Glomerular endothelial cell (primary cell): ENCODE measurements around the gene TANC1. TPM values are rescaled to one million over a fixed set of nuclear protein-coding genes. Genes with fewer than 3 reads are reported as not detected.

Experiments used
- DNase-seq: peaks from one replicate; pipeline ENCODE4 v3.0.0-alpha.2; 2011; ENCODE audit warnings: low read depth, low spot score; ENCODE audit errors: extremely low read depth
- total RNA-seq: library from RNA; depleted of rRNA; stranded (reverse); fragments of >200 nt; gene quantifications from 2 replicates; pipeline ENCODE4 v1.2.3, GENCODE V29; 2015

Gene TANC1
- total RNA-seq, 1 donor from 2014 or later = 103 TPM

- DNase-seq = no peak
These were observed 275.1 kb downstream of the TANC1 start for GRCh38 chr2:159243529-159243928.

GRCh38 chr2:159246325-159246988, 278.0 kb downstream of the TANC1 start:
- DNase-seq = no peak

- DNase-seq = peak; percentile 71
These were observed 281.7 kb downstream of the TANC1 start for GRCh38 chr2:159249990-159250715.

- no peak for DNase-seq
These were observed 283.1 kb downstream of the TANC1 start for GRCh38 chr2:159251296-159252173.

GRCh38 chr2:159252905-159253304, 284.5 kb downstream of the TANC1 start:
- DNase-seq = no peak

GRCh38 chr2:159256159-159256558, 287.7 kb downstream of the TANC1 start:
- DNase-seq = no peak

GRCh38 chr2:159262226-159262625, 293.8 kb downstream of the TANC1 start:
- DNase-seq = no peak

- no peak for DNase-seq
These were observed 294.5 kb downstream of the TANC1 start for GRCh38 chr2:159262904-159263303.

- no peak for DNase-seq
These were observed 296.7 kb downstream of the TANC1 start for GRCh38 chr2:159265171-159265576.

GRCh38 chr2:159266554-159266953, 298.1 kb downstream of the TANC1 start:
- DNase-seq = no peak

- no peak for DNase-seq
These were observed 299.5 kb downstream of the TANC1 start for GRCh38 chr2:159267921-159268320.

GRCh38 chr2:159270744-159271379, 302.4 kb downstream of the TANC1 start:
- no peak for DNase-seq

- DNase-seq = no peak
These were observed 303.7 kb downstream of the TANC1 start for GRCh38 chr2:159272156-159272555.

GRCh38 chr2:159275111-159275510, 306.7 kb downstream of the TANC1 start:
- no peak for DNase-seq

GRCh38 chr2:159279700-159280099, 311.3 kb downstream of the TANC1 start:
- no peak for DNase-seq

GRCh38 chr2:159281002-159281401, 312.6 kb downstream of the TANC1 start:
- no peak for DNase-seq

Other genes with a start within 250 kb of the TANC1 start
- gene DAPL1, start 173.3 kb upstream of the TANC1 start, total RNA-seq = not detected in 2 replicates